Fibroblast of villous mesenchyme (primary cell): ENCODE data around the gene UGT2A1. TPM values are rescaled to one million over a fixed set of nuclear protein-coding genes. Genes with fewer than 3 reads are reported as not detected.

Experiments
- DNase-seq: peaks from one replicate; pipeline ENCODE4 v3.0.0-alpha.2; 2010; ENCODE audit warnings: low read depth
- H3K4me3 ChIP-seq: 2 replicates; pipeline ENCODE4 v1.5.1; 2011; ENCODE audit warnings: low read depth, mild to moderate bottlenecking, low read length
- small RNA-seq: library from RNA; depleted of rRNA; stranded (forward); fragments of <200 nt; gene quantifications from one replicate; pipeline ENCODE3, GENCODE V24; 2012
- total RNA-seq: library from RNA; depleted of rRNA; stranded (reverse); fragments of >200 nt; gene quantifications from 2 replicates; pipeline ENCODE4 v1.2.3, GENCODE V29; 2012
- TF ChIP-seq, protein P1 (sequence below): IDR thresholded peaks from 2 replicates; pipeline ENCODE4 v1.5.1; 2012; ENCODE audit warnings: low read depth, mild to moderate bottlenecking, low read length; ENCODE audit not compliant: insufficient read depth

The UGT2A1 gene
- total RNA-seq, 1 donor = not detected

DNA sequence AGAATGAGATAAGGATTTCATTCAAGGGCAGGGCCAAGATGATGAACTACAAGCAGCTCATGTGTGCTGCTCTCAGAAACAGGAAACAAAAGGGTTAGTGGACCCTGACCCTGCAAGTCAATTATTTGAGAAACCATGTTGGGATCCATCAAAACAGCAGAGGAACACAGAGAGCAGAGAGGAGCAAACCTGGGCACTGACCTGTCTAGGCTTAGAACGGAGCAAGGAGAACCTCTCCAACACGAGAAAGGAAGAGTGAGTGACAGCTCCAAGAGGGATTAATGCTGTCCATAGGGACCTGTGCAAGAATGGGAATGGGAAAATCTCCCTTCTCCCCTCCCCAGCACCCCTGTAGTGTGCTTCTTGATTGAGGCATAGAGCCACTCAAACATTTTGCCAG is 103.4 kb downstream of the UGT2A1 start:
- TF ChIP-seq, protein P1, sequence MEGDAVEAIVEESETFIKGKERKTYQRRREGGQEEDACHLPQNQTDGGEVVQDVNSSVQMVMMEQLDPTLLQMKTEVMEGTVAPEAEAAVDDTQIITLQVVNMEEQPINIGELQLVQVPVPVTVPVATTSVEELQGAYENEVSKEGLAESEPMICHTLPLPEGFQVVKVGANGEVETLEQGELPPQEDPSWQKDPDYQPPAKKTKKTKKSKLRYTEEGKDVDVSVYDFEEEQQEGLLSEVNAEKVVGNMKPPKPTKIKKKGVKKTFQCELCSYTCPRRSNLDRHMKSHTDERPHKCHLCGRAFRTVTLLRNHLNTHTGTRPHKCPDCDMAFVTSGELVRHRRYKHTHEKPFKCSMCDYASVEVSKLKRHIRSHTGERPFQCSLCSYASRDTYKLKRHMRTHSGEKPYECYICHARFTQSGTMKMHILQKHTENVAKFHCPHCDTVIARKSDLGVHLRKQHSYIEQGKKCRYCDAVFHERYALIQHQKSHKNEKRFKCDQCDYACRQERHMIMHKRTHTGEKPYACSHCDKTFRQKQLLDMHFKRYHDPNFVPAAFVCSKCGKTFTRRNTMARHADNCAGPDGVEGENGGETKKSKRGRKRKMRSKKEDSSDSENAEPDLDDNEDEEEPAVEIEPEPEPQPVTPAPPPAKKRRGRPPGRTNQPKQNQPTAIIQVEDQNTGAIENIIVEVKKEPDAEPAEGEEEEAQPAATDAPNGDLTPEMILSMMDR = no peak
- no peak overlapping the region for H3K4me3 ChIP-seq
- no peak for DNase-seq

- DNase-seq = no peak
- no peak overlapping the region for H3K4me3 ChIP-seq
- TF ChIP-seq, protein P1 = no peak
Observed at GRCh38 chr4:69546134-69546765, 106.8 kb downstream of the UGT2A1 start.

Small RNA genes lying within 50 kb of the gene (small RNA-seq; reads per million reads assigned to genes)
- not detected for gene UGT2A2

Other genes with a start within 250 kb of the UGT2A1 start
- not detected in 2 replicates for gene UGT2B4, start 157.3 kb downstream of the UGT2A1 start, total RNA-seq
- gene UGT2A2, start 13.6 kb downstream of the UGT2A1 start, total RNA-seq = not detected in 2 replicates
- under 0.01 TPM in 2 replicates for gene SULT1B1, start 107.4 kb upstream of the UGT2A1 start, total RNA-seq
- under 0.01 and 0.97 TPM in 2 replicates for gene SULT1E1, start 206.9 kb upstream of the UGT2A1 start, total RNA-seq